Nephron progenitor cell (in vitro differentiated cells): Measurements from ENCODE around the gene NPPC.

ENCODE experiments used
- DNase-seq: peaks from one replicate; pipeline ENCODE4 v3.0.0; 2021
- H3K27ac Mint-ChIP-seq: 2 replicates; pipeline ENCODE4 v1.8.0; 2021; ENCODE audit warnings: mild to moderate bottlenecking, moderate library complexity, mixed read lengths
- H3K27me3 Mint-ChIP-seq: 2 replicates; pipeline ENCODE4 v1.8.0; 2021; ENCODE audit warnings: mild to moderate bottlenecking, low read depth, mixed read lengths; ENCODE audit not compliant: poor library complexity
- H3K36me3 Mint-ChIP-seq: 2 replicates; pipeline ENCODE4 v1.8.0; 2021; ENCODE audit warnings: low read depth, mixed read lengths
- H3K4me1 Mint-ChIP-seq: 2 replicates; pipeline ENCODE4 v1.8.0; 2021; ENCODE audit warnings: mixed read lengths
- H3K4me3 Mint-ChIP-seq: 2 replicates; pipeline ENCODE4 v1.8.0; 2021; ENCODE audit warnings: mild to moderate bottlenecking, moderate library complexity, mixed read lengths
- H3K9me3 Mint-ChIP-seq: 2 replicates; pipeline ENCODE4 v1.8.0; 2021; ENCODE audit warnings: mild to moderate bottlenecking, moderate library complexity, mixed read lengths
- TF ChIP-seq, protein P1 (sequence below): fragments of 200-600 bp; sonication (generic); IDR thresholded peaks from 2 replicates; pipeline ENCODE4 v1.5.0; 2021; ENCODE audit warnings: antibody characterized with exemption

Gene NPPC, protein sequence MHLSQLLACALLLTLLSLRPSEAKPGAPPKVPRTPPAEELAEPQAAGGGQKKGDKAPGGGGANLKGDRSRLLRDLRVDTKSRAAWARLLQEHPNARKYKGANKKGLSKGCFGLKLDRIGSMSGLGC

DNA sequence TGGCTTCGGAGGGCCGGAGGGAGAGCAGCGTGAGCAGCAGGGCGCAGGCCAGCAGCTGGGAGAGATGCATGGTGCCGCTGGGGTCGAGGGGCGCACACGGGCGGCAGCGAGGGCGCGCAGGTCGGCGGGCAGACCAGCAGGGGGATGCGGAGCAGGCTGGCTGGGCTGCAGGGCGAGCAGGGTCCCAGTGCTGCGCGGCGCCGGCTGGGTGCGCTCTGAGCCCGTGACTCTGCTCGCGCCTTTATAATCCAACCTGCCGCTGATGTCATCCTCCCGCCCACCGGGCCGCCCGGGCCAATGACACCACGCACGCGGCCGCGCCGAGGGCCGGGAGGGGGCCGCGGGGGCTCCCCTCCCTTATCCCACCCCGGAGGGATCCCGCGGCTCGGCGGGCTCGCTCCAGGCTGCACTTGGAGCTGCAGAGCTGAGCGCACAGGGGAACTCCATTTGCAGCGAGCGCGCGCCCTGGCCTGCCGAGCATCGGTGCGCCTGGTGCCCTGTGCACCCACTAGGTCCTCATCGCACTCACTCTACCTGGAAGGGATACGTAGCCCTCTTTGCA is at the start of gene NPPC:
TSS of gene NPPC (minus strand) at position 217 of the 562 bp plus-strand sequence. CDS start at position 70, 147 bp downstream.
- peak within 1 kb of the TSS; percentile 86 for H3K4me3 Mint-ChIP-seq
- H3K9me3 Mint-ChIP-seq, result no peaks in the 10 kb centered on the region
- H3K36me3 Mint-ChIP-seq, result no peaks in the 10 kb centered on the region
- TF ChIP-seq, protein P1, sequence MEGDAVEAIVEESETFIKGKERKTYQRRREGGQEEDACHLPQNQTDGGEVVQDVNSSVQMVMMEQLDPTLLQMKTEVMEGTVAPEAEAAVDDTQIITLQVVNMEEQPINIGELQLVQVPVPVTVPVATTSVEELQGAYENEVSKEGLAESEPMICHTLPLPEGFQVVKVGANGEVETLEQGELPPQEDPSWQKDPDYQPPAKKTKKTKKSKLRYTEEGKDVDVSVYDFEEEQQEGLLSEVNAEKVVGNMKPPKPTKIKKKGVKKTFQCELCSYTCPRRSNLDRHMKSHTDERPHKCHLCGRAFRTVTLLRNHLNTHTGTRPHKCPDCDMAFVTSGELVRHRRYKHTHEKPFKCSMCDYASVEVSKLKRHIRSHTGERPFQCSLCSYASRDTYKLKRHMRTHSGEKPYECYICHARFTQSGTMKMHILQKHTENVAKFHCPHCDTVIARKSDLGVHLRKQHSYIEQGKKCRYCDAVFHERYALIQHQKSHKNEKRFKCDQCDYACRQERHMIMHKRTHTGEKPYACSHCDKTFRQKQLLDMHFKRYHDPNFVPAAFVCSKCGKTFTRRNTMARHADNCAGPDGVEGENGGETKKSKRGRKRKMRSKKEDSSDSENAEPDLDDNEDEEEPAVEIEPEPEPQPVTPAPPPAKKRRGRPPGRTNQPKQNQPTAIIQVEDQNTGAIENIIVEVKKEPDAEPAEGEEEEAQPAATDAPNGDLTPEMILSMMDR, result peak; percentile 54
- H3K27me3 Mint-ChIP-seq, result peaks cover 90% of the 10 kb centered on the region
- peaks cover 26% of the 10 kb centered on the region for H3K4me1 Mint-ChIP-seq
- no peak within 1 kb of the TSS for H3K27ac Mint-ChIP-seq
- DNase-seq, result peak; percentile 85

DNA sequence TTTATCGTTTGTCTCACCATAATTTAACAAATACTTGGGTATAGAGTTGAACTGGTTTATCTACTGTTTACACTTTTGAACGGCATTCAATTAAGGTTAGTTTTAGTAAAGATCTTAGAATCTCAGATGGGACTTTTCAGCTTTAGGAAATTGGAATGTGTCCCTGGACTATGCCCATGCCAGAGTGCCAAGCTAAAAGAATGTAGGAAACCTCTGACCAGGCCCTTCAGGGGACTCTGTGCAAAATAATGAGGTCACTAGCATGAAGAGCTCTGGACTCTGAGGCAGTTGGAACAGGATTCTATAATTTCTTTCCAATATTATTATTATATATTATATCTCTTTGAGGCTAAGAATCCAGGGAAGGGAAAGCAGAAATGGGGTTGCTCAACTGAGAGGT is 48.8 kb upstream of the NPPC start:
- no peak for DNase-seq
- TF ChIP-seq, protein P1, result no peak
- H3K36me3 Mint-ChIP-seq, result peaks cover 39% of the 10 kb centered on the region
- H3K27me3 Mint-ChIP-seq, result peaks cover 3% of the 10 kb centered on the region
- no peak overlapping the region for H3K4me3 Mint-ChIP-seq
- H3K9me3 Mint-ChIP-seq, result peaks cover 17% of the 10 kb centered on the region
- no peaks in the 10 kb centered on the region for H3K4me1 Mint-ChIP-seq
- no peak overlapping the region for H3K27ac Mint-ChIP-seq

DNA sequence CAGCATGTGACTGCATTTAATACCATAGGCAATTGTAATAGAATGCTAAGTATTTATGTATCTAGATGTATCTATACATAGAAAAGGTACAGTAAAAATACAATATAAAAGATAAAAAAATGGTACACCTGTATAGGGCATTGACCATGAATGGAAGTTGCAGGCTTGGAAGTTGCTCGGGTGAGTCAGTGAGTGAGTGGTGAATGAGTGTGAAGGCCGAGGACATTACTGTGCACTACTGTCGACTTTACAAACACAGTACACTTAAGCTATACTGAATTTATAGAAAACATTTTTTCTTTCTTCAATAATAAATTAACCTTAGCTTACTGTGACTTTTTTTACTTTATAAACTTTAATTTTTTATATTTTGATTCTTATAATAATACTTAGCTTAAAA is 44.3 kb upstream of the NPPC start:
- no peak overlapping the region for H3K27ac Mint-ChIP-seq
- H3K27me3 Mint-ChIP-seq, result peaks cover 2% of the 10 kb centered on the region
- H3K9me3 Mint-ChIP-seq, result peaks cover 41% of the 10 kb centered on the region
- H3K4me1 Mint-ChIP-seq, result no peaks in the 10 kb centered on the region
- peaks cover 56% of the 10 kb centered on the region for H3K36me3 Mint-ChIP-seq
- H3K4me3 Mint-ChIP-seq, result no peak overlapping the region
- no peak for DNase-seq
- TF ChIP-seq, protein P1, result no peak

DNA sequence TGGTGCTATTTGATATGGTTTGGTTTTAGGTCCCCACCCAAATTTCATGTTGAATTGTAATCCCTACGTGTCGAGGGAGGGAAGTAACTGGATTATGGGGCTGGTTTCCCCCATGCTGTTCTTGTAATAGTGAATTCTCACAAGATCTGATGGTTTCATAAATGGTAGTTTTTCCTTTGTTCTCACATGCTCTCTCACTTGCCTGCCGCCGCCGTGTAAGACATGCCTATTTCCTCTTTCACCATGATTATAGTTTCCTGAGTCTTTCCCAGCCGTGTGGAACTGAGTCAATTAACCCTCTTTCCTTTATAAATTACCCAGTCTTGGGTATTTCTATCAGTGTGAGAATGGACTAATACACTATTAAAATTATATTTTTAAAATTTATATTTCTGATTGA is 42.6 kb upstream of the NPPC start:
- peaks cover 41% of the 10 kb centered on the region for H3K9me3 Mint-ChIP-seq
- no peaks in the 10 kb centered on the region for H3K4me1 Mint-ChIP-seq
- no peak for DNase-seq
- TF ChIP-seq, protein P1, result no peak
- no peak overlapping the region for H3K27ac Mint-ChIP-seq
- peaks cover 44% of the 10 kb centered on the region for H3K36me3 Mint-ChIP-seq
- peaks cover 2% of the 10 kb centered on the region for H3K27me3 Mint-ChIP-seq
- no peak overlapping the region for H3K4me3 Mint-ChIP-seq

DNA sequence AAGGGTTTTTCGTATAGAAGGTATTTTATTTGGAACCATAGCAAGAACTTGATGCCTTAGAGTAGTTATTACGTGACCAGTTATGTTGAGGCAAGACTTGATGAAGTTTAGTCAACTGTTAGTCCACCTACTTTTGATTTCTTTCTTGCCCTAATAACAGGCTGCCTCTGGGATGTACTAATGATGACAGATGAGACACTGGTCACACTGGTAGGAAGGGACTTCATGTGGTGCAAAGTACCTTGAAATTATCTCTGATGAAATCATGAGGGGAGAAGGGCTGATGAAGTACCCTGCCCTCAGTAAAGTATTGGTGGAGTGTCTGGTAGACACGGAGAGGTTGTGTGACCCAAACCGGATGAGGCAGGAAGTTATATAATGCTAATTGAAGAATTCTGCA is 40.7 kb upstream of the NPPC start:
- Mint-ChIP-seq H3K36me3 (peaks cover 37% of the 10 kb centered on the region), H3K4me1 (peaks cover 13% of the 10 kb centered on the region), H3K27ac (no peak overlapping the region), H3K4me3 (no peak overlapping the region), H3K27me3 (peaks cover 7% of the 10 kb centered on the region), H3K9me3 (peaks cover 41% of the 10 kb centered on the region)
- TF ChIP-seq, protein P1, result no peak
- no peak for DNase-seq

DNA sequence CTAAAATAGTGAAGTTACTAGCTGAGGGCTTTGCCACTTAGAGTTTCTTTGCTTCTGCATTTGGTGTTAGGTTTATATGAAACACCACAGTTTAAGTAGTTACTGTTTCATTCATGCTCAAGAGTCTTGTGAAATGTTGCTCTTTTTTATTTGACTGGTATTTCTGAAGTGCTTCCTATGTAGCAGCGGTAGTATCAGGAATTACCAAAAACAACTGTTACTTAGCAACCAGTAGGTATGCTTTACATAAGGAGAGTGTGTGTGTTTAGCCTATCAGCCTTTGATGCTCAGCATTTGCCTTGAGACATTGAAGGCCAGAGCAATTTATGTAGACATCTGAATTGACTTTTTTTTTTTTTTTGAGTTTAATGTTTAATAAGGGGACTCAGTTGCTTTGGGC is 38.9 kb upstream of the NPPC start:
- peaks cover 34% of the 10 kb centered on the region for H3K9me3 Mint-ChIP-seq
- DNase-seq, result no peak
- no peak overlapping the region for H3K4me3 Mint-ChIP-seq
- peaks cover 7% of the 10 kb centered on the region for H3K27me3 Mint-ChIP-seq
- H3K4me1 Mint-ChIP-seq, result peaks cover 22% of the 10 kb centered on the region
- H3K36me3 Mint-ChIP-seq, result peaks cover 32% of the 10 kb centered on the region
- TF ChIP-seq, protein P1, result no peak
- H3K27ac Mint-ChIP-seq, result no peak overlapping the region
